Spleen (tissue), 7 donors: Measurements from ENCODE around the gene NR1I3.

Experiments used
- CTCF ChIP-seq, 11 experiments: fragments of 200-600 bp in 7 of 11; fragments of 450-650 bp in 4 of 11; sonication (generic) in 4 of 11; IDR thresholded peaks in 8 of 11; conservative IDR thresholded peaks in 3 of 11; 1 replicate in 7 of 11; 2 replicates in 4 of 11; pipeline versions ENCODE4 v1.4.0 to v1.8.0; 2016 to 2021; ENCODE audit warnings: antibody characterized with exemption in 11 of 11, inconsistent platforms in 4 of 11, mild to moderate bottlenecking in 1 of 11
- POLR2A ChIP-seq, 3 donors: fragments of 450-650 bp; IDR thresholded peaks; one replicate each; pipeline ENCODE4 v1.5.1; 2017; ENCODE audit warnings: antibody characterized with exemption in 3 of 3, mild to moderate bottlenecking in 1 of 3
- donor health status: DM: no; HTN: no; CAD: no; lungs with moderate emphysema.
- donor health status: DM: no; HTN: no; CAD: no.
- donor health status: DM: no; HTN: no; CAD: no.

- TF ChIP-seq CTCF (IDR thresholded peaks at IDR 0.05 in 8 of 11, conservative IDR thresholded peaks at IDR 0.05 in 3 of 11), result no peak
- no peak for TF ChIP-seq POLR2A (IDR thresholded peaks at IDR 0.05)
Observed at GRCh38 chr1:161230762-161231161, 7.2 kb downstream of the NR1I3 start.
